AG09309 (cell line): Measurements from ENCODE around the gene SLC25A21.
A peak's percentile ranks its signal among the peaks of the same experiment; 100 is the strongest.
"Not testable (repeated sequence)": the region's sequence is repeated elsewhere in the genome, so short reads cannot be mapped to it uniquely, and the experiment has no call there.

Experiments
- DNase-seq: peaks from one replicate; pipeline ENCODE4 v3.0.0-alpha.2; 2010; ENCODE audit warnings: low read depth
- H3K4me3 ChIP-seq: 2 replicates; pipeline ENCODE4 v1.5.1; 2011; ENCODE audit warnings: mild to moderate bottlenecking, low read depth, low read length, moderate library complexity; ENCODE audit not compliant: control insufficient read depth
- TF ChIP-seq, protein P1 (sequence below): IDR thresholded peaks from 2 replicates; pipeline ENCODE4 v1.5.1; 2011; ENCODE audit warnings: mild to moderate bottlenecking, low read depth, low read length, inconsistent platforms; ENCODE audit not compliant: insufficient read depth, control insufficient read depth; ENCODE audit errors: missing control alignments

SLC25A21 gene

GRCh38 chr14:37172024-37172869 lies at the start of gene SLC25A21:
Gene SLC25A21 (minus strand): TSS chr14:37172606.
- TF ChIP-seq, protein P1, sequence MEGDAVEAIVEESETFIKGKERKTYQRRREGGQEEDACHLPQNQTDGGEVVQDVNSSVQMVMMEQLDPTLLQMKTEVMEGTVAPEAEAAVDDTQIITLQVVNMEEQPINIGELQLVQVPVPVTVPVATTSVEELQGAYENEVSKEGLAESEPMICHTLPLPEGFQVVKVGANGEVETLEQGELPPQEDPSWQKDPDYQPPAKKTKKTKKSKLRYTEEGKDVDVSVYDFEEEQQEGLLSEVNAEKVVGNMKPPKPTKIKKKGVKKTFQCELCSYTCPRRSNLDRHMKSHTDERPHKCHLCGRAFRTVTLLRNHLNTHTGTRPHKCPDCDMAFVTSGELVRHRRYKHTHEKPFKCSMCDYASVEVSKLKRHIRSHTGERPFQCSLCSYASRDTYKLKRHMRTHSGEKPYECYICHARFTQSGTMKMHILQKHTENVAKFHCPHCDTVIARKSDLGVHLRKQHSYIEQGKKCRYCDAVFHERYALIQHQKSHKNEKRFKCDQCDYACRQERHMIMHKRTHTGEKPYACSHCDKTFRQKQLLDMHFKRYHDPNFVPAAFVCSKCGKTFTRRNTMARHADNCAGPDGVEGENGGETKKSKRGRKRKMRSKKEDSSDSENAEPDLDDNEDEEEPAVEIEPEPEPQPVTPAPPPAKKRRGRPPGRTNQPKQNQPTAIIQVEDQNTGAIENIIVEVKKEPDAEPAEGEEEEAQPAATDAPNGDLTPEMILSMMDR = no peak
- H3K4me3 ChIP-seq = peak within 1 kb of the TSS; percentile 77
- DNase-seq = peak; percentile 44

- TF ChIP-seq, protein P1 = no peak
- H3K4me3 ChIP-seq = no peak overlapping the region
- no peak for DNase-seq
These were observed 48.7 kb upstream of the SLC25A21 start for GRCh38 chr14:37221073-37221472.

- no peak for DNase-seq
- H3K4me3 ChIP-seq = no peak overlapping the region
- TF ChIP-seq, protein P1 = no peak
These were observed 42.9 kb upstream of the SLC25A21 start for GRCh38 chr14:37215345-37215744.

GRCh38 chr14:37213016-37213415 lies 40.6 kb upstream of the SLC25A21 start:
- DNase-seq = no peak
- H3K4me3 ChIP-seq = no peak overlapping the region
- TF ChIP-seq, protein P1 = no peak

- TF ChIP-seq, protein P1 = no peak
- no peak overlapping the region for H3K4me3 ChIP-seq
- no peak for DNase-seq
These were observed 38.0 kb upstream of the SLC25A21 start for GRCh38 chr14:37210448-37210847.

DNA sequence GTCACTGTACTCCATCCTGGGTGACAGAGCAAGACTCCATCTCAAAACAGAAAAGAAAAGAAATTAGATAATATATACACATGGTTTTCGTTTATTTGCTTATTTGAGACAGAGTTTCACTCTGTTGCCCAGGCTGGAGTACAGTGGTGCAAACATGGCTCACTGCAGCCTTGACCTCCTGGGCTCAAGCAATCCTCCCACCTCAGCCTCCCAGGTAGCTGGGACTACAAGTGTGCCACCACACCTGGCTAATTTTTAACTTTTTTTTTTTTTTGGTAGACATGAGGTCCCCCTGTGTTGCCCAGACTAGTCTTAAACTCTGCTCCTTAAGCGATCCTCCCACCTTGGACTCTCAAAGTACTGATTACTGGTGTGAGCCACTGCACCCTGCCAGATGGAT lies 37.2 kb upstream of the SLC25A21 start:
- DNase-seq, H3K4me3 ChIP-seq: not testable (repeated sequence)

- H3K4me3 ChIP-seq, DNase-seq: not testable (repeated sequence)
These were observed 33.5 kb upstream of the SLC25A21 start for GRCh38 chr14:37205623-37206605.
